ENCODE results near the gene HEBP1. TPM values are rescaled to one million over a fixed set of nuclear protein-coding genes. Genes with fewer than 3 reads are reported as not detected.

HEBP1 gene
- total RNA-seq = 10 to 100 TPM; 27.7 to 33.6 TPM
- 10 to 100 TPM; 66.9 to 70.0 TPM for polyA plus RNA-seq

GRCh38 chr12:12999959-13000615 lies at the start of gene HEBP1:
TSS of gene HEBP1 (minus strand) at chr12:13000265. CDS start at chr12:13000114, 151 bp downstream.
- Histone ChIP-seq H3K9me3 (ENCODE audit: control insufficient read depth in 4 of 4, low read length in 3 of 4) (no peaks in the 10 kb centered on the region), H3K4me3 (ENCODE audit: low read depth in 1 of 3, low read length in 3 of 3) (peak within 1 kb of the TSS; percentile 79 to 88 (median 85)), H3K4me1 (ENCODE audit: control insufficient read depth in 4 of 4, insufficient read depth in 4 of 4, low read length in 3 of 4) (peaks cover 11 to 62% (median 40%) of the 10 kb centered on the region in 4 donors), H3K36me3 (ENCODE audit: control insufficient read depth in 4 of 4, insufficient read depth in 3 of 4, low read depth in 1 of 4, low read length in 3 of 4) (no peaks in the 10 kb centered on the region), H3K27me3 (ENCODE audit: control insufficient read depth in 4 of 4, insufficient read depth in 4 of 4, low read length in 3 of 4) (no peaks in the 10 kb centered on the region), H3K9ac (ENCODE audit: low read depth in 1 of 2, low read length in 2 of 2) (peak within 1 kb of the TSS; percentile 78 to 81), H3K27ac (ENCODE audit: low read depth in 1 of 2, low read length in 2 of 2) (peak within 1 kb of the TSS; percentile 76 to 86)
- DNase-seq (ENCODE audit: low spot score) = peak; percentile 100
- TF ChIP-seq SP1 (IDR thresholded peaks at IDR 0.05) = peak; percentile 36
- TF ChIP-seq MAX (IDR thresholded peaks at IDR 0.05) = no peak
- TF ChIP-seq REST (IDR thresholded peaks at IDR 0.05) = peak; percentile 65
- under 1% methylated on average over 69 of the region's 69 CpGs for WGBS

GRCh38 chr12:13049816-13050215 lies 49.8 kb upstream of the HEBP1 start:
- Histone ChIP-seq H3K36me3 (ENCODE audit: control insufficient read depth in 4 of 4, insufficient read depth in 3 of 4, low read depth in 1 of 4, low read length in 3 of 4) (no peaks in the 10 kb centered on the region), H3K27ac (ENCODE audit: low read depth in 1 of 2, low read length in 2 of 2) (no peak overlapping the region), H3K9ac (ENCODE audit: low read depth in 1 of 2, low read length in 2 of 2) (no peak overlapping the region), H3K27me3 (ENCODE audit: control insufficient read depth in 4 of 4, insufficient read depth in 4 of 4, low read length in 3 of 4) (no peaks in the 10 kb centered on the region), H3K4me1 (ENCODE audit: control insufficient read depth in 4 of 4, insufficient read depth in 4 of 4, low read length in 3 of 4) (peaks cover 0 to 3% (median 1%) of the 10 kb centered on the region in 4 donors), H3K4me3 (ENCODE audit: low read depth in 1 of 3, low read length in 3 of 3) (no peak overlapping the region), H3K9me3 (ENCODE audit: control insufficient read depth in 4 of 4, low read length in 3 of 4) (no peaks in the 10 kb centered on the region)
- DNase-seq (ENCODE audit: low spot score) = no peak
- TF ChIP-seq YY1 (IDR thresholded peaks at IDR 0.05) (no peak), SP1 (IDR thresholded peaks at IDR 0.05) (no peak), RAD21 (IDR thresholded peaks at IDR 0.05) (no peak), HNF4A (conservative IDR thresholded peaks at IDR 0.05) (no peak), NR2F2 (IDR thresholded peaks at IDR 0.05) (no peak), ZBTB33 (IDR thresholded peaks at IDR 0.05) (no peak), TAF1 (conservative IDR thresholded peaks at IDR 0.05) (no peak), JUND (IDR thresholded peaks at IDR 0.05) (no peak), REST (IDR thresholded peaks at IDR 0.05) (no peak), HNF4G (IDR thresholded peaks at IDR 0.05) (no peak), FOXA2 (IDR thresholded peaks at IDR 0.05) (no peak), RXRA (IDR thresholded peaks at IDR 0.05) (no peak), GABPA (IDR thresholded peaks at IDR 0.05 in 1 of 2, conservative IDR thresholded peaks at IDR 0.05 in 1 of 2) (no peak), CTCF (IDR thresholded peaks at IDR 0.05; ENCODE audit: low read depth, low read length, missing input control) (no peak), ATF3 (IDR thresholded peaks at IDR 0.05) (no peak)
- 82% methylated on average over 3 of the region's 3 CpGs for WGBS
